ENCODE measurements around the gene ABL1.

DNA sequence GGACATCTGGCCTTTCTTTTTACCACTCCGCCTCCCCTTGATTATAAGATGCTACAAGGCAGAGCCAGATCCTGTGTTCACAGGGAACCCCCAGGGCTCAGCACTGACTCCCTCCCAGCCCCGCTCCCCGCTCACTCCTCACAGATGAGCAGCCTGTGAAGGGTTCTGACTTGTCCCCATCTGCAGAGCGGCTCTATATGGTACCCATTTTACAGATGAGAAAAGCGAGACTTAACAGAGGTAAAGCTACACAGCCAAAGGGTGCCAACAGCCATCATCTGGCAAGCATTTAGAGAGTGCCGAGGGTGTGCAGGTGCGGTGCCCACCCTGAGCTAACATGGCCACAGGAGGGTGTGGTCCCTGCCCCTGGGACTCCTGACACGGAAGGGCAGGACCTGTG lies 85.2 kb downstream of the ABL1 start:
- TF ChIP-seq POLR2AphosphoS5 (IDR thresholded peaks at IDR 0.05; ENCODE audit: low read depth, low read length) = no peak
- TF ChIP-seq, protein P1, sequence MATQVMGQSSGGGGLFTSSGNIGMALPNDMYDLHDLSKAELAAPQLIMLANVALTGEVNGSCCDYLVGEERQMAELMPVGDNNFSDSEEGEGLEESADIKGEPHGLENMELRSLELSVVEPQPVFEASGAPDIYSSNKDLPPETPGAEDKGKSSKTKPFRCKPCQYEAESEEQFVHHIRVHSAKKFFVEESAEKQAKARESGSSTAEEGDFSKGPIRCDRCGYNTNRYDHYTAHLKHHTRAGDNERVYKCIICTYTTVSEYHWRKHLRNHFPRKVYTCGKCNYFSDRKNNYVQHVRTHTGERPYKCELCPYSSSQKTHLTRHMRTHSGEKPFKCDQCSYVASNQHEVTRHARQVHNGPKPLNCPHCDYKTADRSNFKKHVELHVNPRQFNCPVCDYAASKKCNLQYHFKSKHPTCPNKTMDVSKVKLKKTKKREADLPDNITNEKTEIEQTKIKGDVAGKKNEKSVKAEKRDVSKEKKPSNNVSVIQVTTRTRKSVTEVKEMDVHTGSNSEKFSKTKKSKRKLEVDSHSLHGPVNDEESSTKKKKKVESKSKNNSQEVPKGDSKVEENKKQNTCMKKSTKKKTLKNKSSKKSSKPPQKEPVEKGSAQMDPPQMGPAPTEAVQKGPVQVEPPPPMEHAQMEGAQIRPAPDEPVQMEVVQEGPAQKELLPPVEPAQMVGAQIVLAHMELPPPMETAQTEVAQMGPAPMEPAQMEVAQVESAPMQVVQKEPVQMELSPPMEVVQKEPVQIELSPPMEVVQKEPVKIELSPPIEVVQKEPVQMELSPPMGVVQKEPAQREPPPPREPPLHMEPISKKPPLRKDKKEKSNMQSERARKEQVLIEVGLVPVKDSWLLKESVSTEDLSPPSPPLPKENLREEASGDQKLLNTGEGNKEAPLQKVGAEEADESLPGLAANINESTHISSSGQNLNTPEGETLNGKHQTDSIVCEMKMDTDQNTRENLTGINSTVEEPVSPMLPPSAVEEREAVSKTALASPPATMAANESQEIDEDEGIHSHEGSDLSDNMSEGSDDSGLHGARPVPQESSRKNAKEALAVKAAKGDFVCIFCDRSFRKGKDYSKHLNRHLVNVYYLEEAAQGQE (IDR thresholded peaks at IDR 0.05; ENCODE audit: insufficient read depth in 1 of 2, low read depth in 2 of 2, low read length in 2 of 2) = no peak
- no peak for TF ChIP-seq TAF1 (IDR thresholded peaks at IDR 0.05; ENCODE audit: borderline replicate concordance, insufficient read depth, low read length)
- TF ChIP-seq SIN3A (IDR thresholded peaks at IDR 0.05; ENCODE audit: borderline replicate concordance, insufficient read depth, low read length) = no peak

All from PFSK-1 (cell line).